DND-41 (cell line): Measurements from ENCODE around the gene NR2C1.

Experiments used
- EZH2 ChIP-seq: IDR thresholded peaks from 3 replicates; pipeline ENCODE4 v1.6.1; 2012; ENCODE audit warnings: borderline replicate concordance, low read depth, mild to moderate bottlenecking, moderate library complexity, low read length, inconsistent platforms; ENCODE audit not compliant: severe bottlenecking
- TF ChIP-seq, protein P1 (sequence below): IDR thresholded peaks from 2 replicates; pipeline ENCODE4 v1.5.1; 2012; ENCODE audit warnings: borderline replicate concordance, low read length, moderate library complexity, mild to moderate bottlenecking; ENCODE audit not compliant: poor library complexity, severe bottlenecking; ENCODE audit errors: extremely low read depth

DNA sequence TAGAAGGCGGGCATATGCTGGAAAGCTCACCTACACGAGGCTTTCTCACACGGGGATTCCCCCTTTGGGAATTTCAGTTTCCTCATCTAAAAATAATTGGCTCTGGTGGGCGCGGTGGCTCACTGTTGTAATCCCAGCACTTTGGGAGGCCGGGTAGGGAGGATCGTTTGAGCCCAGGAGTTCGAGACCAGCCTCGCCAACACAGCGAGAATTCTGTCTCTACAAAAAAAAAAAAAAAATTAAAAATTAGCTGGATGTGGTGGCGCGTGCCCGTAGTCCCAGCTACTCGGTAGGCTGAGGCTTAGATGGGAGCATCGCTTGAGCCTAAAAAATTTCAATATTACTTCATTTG lies 69.5 kb downstream of the NR2C1 start:
- TF ChIP-seq, protein P1, sequence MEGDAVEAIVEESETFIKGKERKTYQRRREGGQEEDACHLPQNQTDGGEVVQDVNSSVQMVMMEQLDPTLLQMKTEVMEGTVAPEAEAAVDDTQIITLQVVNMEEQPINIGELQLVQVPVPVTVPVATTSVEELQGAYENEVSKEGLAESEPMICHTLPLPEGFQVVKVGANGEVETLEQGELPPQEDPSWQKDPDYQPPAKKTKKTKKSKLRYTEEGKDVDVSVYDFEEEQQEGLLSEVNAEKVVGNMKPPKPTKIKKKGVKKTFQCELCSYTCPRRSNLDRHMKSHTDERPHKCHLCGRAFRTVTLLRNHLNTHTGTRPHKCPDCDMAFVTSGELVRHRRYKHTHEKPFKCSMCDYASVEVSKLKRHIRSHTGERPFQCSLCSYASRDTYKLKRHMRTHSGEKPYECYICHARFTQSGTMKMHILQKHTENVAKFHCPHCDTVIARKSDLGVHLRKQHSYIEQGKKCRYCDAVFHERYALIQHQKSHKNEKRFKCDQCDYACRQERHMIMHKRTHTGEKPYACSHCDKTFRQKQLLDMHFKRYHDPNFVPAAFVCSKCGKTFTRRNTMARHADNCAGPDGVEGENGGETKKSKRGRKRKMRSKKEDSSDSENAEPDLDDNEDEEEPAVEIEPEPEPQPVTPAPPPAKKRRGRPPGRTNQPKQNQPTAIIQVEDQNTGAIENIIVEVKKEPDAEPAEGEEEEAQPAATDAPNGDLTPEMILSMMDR: no peak
- no peak for TF ChIP-seq EZH2
